ENCODE results near the gene IGFL3. TPM values are rescaled to one million over a fixed set of nuclear protein-coding genes. Genes with fewer than 3 reads are reported as not detected.

Gene IGFL3
- total RNA-seq, 1 experiment from 2014 or later: not detected

GRCh38 chr19:46076951-46077814 lies 47.3 kb downstream of the IGFL3 start:
- Mint-ChIP-seq H3K9me3 (peaks cover 8% of the 10 kb centered on the region; the same call in 1 of the 2 replicates), H3K4me3 (peak overlapping the region; percentile 84), H3K36me3 (no peaks in the 10 kb centered on the region), H3K27me3 (ENCODE audit: low read depth) (peaks cover 83% of the 10 kb centered on the region), H3K27ac (no peak overlapping the region), H3K4me1 (peaks cover 2% of the 10 kb centered on the region)
- ChIA-PET POLR2A (interaction anchor here (0.6 to 1.3 kb wide), 3 partner anchors 48 to 62 kb away, joined by 3 to 4 read pairs (median 3); no protein-coding TSS in a partner anchor), CTCF (interaction anchor here (0.5 to 4.8 kb wide), 83 partner anchors 10 to 639 kb away, joined by 3 to 173 read pairs (median 4); partner anchors contain the start of genes CCDC61, FOXA3, HIF3A and IGFL4)
- DNase-seq (ENCODE audit: low spot score) (peak; percentile 83), ATAC-seq (peak; percentile 91)
- TF ChIP-seq ETV6 (CRISPR knock-in tag; IDR thresholded peaks at IDR 0.05): 0 out of 2 replicates have a peak, but pooled peaks have one; percentile 26
- TF ChIP-seq, protein P1, sequence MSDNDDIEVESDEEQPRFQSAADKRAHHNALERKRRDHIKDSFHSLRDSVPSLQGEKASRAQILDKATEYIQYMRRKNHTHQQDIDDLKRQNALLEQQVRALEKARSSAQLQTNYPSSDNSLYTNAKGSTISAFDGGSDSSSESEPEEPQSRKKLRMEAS (CRISPR knock-in tag; IDR thresholded peaks at IDR 0.05): peak; percentile 75
- TF ChIP-seq ATF2 (CRISPR knock-in tag; IDR thresholded peaks at IDR 0.05; ENCODE audit: borderline replicate concordance, low read depth): no peak
- TF ChIP-seq, protein P2, sequence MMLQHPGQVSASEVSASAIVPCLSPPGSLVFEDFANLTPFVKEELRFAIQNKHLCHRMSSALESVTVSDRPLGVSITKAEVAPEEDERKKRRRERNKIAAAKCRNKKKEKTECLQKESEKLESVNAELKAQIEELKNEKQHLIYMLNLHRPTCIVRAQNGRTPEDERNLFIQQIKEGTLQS (CRISPR knock-in tag; conservative IDR thresholded peaks at IDR 0.05): no peak
- TF ChIP-seq, protein P3, sequence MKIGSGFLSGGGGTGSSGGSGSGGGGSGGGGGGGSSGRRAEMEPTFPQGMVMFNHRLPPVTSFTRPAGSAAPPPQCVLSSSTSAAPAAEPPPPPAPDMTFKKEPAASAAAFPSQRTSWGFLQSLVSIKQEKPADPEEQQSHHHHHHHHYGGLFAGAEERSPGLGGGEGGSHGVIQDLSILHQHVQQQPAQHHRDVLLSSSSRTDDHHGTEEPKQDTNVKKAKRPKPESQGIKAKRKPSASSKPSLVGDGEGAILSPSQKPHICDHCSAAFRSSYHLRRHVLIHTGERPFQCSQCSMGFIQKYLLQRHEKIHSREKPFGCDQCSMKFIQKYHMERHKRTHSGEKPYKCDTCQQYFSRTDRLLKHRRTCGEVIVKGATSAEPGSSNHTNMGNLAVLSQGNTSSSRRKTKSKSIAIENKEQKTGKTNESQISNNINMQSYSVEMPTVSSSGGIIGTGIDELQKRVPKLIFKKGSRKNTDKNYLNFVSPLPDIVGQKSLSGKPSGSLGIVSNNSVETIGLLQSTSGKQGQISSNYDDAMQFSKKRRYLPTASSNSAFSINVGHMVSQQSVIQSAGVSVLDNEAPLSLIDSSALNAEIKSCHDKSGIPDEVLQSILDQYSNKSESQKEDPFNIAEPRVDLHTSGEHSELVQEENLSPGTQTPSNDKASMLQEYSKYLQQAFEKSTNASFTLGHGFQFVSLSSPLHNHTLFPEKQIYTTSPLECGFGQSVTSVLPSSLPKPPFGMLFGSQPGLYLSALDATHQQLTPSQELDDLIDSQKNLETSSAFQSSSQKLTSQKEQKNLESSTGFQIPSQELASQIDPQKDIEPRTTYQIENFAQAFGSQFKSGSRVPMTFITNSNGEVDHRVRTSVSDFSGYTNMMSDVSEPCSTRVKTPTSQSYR (CRISPR knock-in tag; IDR thresholded peaks at IDR 0.05): no peak
- TF ChIP-seq ERG (CRISPR knock-in tag; IDR thresholded peaks at IDR 0.05): no peak
- no peak for TF ChIP-seq ZBTB21 (CRISPR knock-in tag; IDR thresholded peaks at IDR 0.05; ENCODE audit: borderline replicate concordance)
- TF ChIP-seq OVOL2 (CRISPR knock-in tag; IDR thresholded peaks at IDR 0.05; ENCODE audit: borderline replicate concordance): no peak
- TF ChIP-seq ZNF423 (CRISPR knock-in tag; IDR thresholded peaks at IDR 0.05): peak; percentile 97
- TF ChIP-seq KAT7 (CRISPR knock-in tag; IDR thresholded peaks at IDR 0.05; ENCODE audit: borderline replicate concordance): no peak
- no peak for TF ChIP-seq ARID4B (CRISPR knock-in tag; IDR thresholded peaks at IDR 0.05; ENCODE audit: borderline replicate concordance)
- TF ChIP-seq NR3C1 (CRISPR knock-in tag; conservative IDR thresholded peaks at IDR 0.05; ENCODE audit: low read depth): no peak
- TF ChIP-seq TCF7 (CRISPR knock-in tag; IDR thresholded peaks at IDR 0.05; ENCODE audit: low read depth): 0 out of 2 replicates have a peak, but pooled peaks have one; percentile 44
- no peak for TF ChIP-seq TEAD1 (CRISPR knock-in tag; IDR thresholded peaks at IDR 0.05)
- no peak for TF ChIP-seq ZSCAN18 (CRISPR knock-in tag; IDR thresholded peaks at IDR 0.05)
- no peak for TF ChIP-seq FOXJ3 (CRISPR knock-in tag; IDR thresholded peaks at IDR 0.05; ENCODE audit: borderline replicate concordance)
- TF ChIP-seq, protein P4, sequence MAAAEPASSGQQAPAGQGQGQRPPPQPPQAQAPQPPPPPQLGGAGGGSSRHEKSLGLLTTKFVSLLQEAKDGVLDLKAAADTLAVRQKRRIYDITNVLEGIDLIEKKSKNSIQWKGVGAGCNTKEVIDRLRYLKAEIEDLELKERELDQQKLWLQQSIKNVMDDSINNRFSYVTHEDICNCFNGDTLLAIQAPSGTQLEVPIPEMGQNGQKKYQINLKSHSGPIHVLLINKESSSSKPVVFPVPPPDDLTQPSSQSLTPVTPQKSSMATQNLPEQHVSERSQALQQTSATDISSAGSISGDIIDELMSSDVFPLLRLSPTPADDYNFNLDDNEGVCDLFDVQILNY (CRISPR knock-in tag; IDR thresholded peaks at IDR 0.05): no peak
- TF ChIP-seq, protein P5, sequence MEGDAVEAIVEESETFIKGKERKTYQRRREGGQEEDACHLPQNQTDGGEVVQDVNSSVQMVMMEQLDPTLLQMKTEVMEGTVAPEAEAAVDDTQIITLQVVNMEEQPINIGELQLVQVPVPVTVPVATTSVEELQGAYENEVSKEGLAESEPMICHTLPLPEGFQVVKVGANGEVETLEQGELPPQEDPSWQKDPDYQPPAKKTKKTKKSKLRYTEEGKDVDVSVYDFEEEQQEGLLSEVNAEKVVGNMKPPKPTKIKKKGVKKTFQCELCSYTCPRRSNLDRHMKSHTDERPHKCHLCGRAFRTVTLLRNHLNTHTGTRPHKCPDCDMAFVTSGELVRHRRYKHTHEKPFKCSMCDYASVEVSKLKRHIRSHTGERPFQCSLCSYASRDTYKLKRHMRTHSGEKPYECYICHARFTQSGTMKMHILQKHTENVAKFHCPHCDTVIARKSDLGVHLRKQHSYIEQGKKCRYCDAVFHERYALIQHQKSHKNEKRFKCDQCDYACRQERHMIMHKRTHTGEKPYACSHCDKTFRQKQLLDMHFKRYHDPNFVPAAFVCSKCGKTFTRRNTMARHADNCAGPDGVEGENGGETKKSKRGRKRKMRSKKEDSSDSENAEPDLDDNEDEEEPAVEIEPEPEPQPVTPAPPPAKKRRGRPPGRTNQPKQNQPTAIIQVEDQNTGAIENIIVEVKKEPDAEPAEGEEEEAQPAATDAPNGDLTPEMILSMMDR (IDR thresholded peaks at IDR 0.05): peak; percentile 75; the same call in 1 of the 2 replicates
- no peak for TF ChIP-seq SMAD4 (CRISPR knock-in tag; IDR thresholded peaks at IDR 0.05)
- TF ChIP-seq NFE2L1 (CRISPR knock-in tag; IDR thresholded peaks at IDR 0.05): 0 out of 2 replicates have a peak, but pooled peaks have one; percentile 11

All from WTC11 (cell line).